Renal cortex interstitium (tissue), 11 donors: Measurements from ENCODE around the gene ENDOV. TPM values are rescaled to one million over a fixed set of nuclear protein-coding genes. Genes with fewer than 3 reads are reported as not detected.
"Not testable (repeated sequence)": the region's sequence is repeated elsewhere in the genome, so short reads cannot be mapped to it uniquely, and the experiment has no call there.

Source experiments
- DNase-seq, 11 donors: peaks; one replicate each; pipeline ENCODE4 v3.0.0-alpha.2; 2013; ENCODE audit warnings: low read depth in 9 of 11, low spot score in 4 of 11; ENCODE audit errors: extremely low read depth in 1 of 11
- polyA plus RNA-seq, 3 donors: library from polyadenylated mRNA; unstranded; fragments of 120-200 nt; gene quantifications; one replicate each; pipeline ENCODE4 v1.2.1, GENCODE V29; 2013; ENCODE audit not compliant: insufficient read length in 3 of 3

Gene ENDOV
- polyA plus RNA-seq, 3 donors = 28.7 to 40.9 (median 34.6) TPM

DNA sequence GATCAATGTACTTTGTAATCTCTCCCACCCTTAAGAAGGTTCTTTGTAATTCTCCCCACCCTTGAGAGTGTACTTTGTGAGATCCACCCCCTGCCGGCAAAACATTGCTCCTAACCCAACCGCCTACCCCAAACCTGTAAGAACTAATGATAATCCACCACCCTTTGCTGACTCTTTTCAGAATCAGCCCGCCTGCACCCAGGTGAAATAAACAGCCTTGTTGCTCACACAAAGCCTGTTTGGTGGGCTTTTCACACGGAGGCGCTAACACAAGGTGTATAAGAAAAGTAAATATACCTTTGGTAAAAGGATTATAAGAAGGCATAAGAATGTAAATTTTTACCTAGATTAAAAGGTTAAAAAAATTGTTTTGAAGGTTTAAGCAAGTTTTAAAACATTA lies 7.0 kb upstream of the ENDOV start:
- not testable (repeated sequence) for DNase-seq

DNA sequence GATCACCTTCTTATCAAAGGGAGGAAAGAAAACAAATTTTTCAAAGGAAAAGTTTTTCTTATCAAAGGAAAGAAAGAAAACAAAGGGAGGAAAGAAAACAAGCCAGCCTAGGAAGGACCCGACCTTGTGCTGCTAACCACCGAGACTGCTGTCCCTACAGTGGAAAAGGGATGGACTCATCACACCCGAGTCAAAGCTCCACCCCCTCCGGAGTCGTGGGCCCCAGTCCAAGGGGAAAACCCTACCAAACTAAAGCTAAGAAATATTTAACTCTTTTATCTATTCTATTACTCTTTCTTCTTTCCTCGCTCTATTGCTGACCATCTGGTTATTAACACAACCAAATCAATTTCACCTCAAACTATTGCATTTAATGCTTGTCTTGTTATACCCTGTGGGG lies 6.1 kb upstream of the ENDOV start:
- DNase-seq = no peak

- DNase-seq = no peak
Measured at GRCh38 chr17:80409626-80410025, 5.3 kb upstream of the ENDOV start.

DNA sequence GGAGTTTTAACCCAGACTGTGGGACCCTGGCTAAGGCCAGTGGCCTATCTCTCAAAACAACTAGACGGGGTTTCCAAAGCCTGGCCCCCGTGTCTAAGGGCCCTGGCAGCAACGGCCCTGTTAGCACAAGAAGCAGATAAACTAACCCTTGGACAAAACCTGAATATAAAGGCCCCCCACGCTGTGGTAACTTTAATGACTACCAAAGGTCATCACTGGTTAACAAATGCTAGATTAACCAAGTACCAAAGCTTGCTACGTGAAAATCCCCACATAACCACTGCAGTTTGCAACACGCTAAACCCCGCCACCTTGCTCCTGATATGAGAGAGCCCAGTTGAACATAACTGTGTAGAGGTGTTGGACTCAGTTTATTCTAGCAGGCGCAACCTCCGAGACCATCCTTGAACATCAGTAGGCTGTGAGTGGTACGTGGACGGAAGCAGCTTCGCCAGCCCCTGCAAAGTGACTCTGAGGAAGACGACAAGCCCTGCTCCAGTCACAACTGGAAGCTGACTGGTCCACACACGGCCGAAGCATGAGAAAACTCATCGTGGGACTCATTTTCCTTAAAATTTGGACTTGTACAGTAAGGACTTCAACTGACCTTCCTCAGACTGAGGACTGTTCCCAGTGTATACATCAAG lies 4.4 kb upstream of the ENDOV start:
- DNase-seq = not testable (repeated sequence)

DNA sequence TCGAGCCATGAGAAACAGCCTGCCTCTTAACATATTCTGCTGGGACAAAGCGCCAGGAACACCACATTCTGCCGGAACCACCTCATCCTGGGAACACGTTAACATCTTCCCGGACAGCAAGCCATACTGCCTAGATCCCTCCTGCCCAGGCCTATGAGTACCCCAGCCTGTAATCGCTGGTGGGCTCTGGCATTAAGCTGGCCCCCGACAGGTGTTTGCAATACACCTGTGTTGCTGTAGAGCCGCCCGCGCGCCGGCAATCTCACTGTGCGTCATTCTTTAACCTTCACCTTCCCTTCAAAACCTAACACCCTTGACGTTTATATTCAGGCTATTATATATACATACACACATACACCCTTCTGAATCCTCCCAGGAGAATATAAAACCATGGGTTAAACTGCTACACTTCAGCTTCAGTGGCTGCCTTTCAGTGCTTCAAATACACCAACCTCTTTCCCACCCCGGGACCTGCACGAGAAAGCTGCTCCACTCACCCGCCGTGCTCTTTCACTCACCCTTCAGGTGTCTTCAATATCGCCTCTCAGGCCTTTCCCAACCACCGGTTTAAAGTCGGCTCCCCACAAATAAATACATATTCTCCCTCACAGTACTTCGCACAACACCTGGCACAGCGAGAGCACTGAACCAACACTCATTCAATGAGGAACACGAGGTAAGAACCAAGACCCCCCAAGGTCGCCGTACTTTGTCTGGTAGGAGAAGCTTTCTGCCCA lies 1.0 kb upstream of the ENDOV start:
- DNase-seq = no peak

DNA sequence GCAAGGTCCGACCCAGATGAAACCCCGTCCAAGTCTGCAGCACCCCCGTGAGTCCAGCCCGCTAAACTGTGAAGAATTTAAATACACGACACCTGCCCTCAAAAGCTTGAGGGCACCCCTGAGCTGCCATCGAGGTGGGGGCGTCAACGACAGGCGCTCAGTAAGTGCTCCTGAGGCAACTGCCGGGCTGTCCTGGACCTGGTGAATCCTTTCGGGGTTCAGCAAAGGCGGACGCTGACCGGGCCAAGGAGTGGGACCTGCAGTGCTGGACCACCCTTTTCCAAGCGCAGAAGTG lies 512 bp upstream of the ENDOV start:
- peak in 1 of 11 donors; percentile 10 for DNase-seq

- DNase-seq = no peak
Measured at GRCh38 chr17:80415626-80416137, 715 bp downstream of the ENDOV start.

DNA sequence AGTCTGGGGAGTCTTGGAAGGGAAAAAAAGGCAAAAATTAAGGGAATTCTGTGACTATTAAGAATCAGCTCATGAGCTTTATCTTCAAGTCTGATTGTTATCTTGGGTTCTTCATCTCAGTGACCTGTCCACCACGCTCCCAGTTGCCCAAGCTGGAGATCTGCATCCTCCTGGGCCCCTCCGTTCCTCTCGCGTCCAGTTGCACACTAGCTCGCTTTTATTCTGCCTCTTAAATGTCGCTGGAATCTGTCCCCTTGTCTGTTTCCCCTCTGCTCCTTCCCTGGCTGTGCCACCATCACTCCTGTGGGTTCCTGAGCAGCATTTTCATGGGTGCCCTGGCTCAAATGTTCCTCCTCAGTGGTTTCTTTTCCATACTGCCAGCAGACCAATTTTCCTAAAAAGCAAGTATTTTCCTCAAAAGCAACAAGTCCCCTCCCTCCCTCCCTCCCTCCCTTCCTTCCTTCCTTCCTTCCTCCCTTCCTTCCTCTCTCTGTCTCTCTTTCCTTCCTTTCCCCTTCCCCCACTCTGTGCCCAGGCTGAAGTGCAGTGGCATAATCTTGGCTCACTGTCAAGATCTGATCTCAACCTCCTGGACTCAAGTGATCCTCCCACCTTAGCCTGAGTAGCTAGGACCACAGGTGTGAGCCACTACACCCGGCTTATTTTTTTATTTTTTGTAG lies 1.4 kb downstream of the ENDOV start:
- DNase-seq = no peak

GRCh38 chr17:80416940-80417293 lies 1.9 kb downstream of the ENDOV start:
- DNase-seq = no peak

DNA sequence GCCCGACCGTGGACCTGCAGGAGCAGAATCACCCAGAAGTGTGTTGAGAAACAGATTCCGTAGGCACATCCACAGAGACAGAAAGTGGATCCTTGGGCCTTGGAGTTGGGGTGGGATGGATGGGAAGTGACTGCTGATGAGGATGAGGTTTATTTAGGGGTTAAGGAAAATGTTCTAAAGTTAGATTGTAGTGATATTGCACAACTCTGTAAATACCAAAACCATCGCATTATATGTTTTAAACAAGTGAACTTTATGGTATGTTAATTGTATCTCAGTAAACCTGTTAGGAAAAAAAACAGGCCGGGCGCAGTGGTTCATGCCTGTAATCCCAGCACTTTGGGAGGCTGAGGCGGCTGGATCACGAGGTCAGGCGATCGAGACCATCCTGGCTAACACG lies 3.6 kb downstream of the ENDOV start:
- DNase-seq = no peak

DNA sequence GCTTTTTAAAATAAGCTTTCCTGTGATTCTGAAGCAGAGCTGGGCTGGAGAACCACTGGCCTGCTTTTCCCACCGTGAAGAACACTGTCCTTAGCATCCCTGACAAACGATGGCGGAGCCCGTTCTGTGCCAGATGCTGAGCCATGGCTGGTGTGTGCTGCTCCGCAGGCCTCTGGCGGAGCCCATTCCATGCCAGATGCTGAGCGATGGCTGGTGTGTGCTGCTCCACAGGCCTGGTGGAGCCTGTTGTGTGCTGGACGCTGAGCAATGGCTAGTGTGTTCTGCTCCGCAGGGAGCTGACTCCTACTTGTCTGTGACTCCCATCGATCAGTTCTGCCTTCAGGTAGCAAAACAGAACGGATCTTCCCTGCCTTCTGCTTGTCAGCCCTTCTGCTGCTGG lies 4.3 kb downstream of the ENDOV start:
- no peak for DNase-seq

- no peak for DNase-seq
Measured at GRCh38 chr17:80421381-80422090, 6.6 kb downstream of the ENDOV start.

DNA sequence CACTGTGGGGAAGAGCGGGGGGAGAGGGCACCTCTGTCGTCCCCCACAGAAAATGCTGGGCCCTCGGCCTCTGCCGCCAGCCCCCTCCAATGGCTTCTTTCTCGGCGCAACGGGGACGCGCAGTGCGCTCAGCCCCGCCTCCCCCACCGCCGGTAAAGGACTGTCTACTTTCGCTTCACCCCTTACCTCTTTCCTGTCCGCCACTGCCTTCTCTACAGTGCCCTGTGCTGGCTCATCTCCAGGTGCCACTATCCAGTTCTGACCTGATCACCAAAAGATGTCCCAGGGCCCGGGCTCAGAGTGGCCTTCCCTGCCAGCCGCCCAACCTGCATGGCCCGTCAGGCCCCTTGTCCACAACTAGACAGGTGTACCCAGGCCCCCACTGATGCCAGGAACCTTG lies 7.3 kb downstream of the ENDOV start:
- no peak for DNase-seq

GRCh38 chr17:80422981-80423380 lies 8.0 kb downstream of the ENDOV start:
- DNase-seq = no peak

- DNase-seq = no peak
Measured at GRCh38 chr17:80423536-80424225, 8.7 kb downstream of the ENDOV start.

DNA sequence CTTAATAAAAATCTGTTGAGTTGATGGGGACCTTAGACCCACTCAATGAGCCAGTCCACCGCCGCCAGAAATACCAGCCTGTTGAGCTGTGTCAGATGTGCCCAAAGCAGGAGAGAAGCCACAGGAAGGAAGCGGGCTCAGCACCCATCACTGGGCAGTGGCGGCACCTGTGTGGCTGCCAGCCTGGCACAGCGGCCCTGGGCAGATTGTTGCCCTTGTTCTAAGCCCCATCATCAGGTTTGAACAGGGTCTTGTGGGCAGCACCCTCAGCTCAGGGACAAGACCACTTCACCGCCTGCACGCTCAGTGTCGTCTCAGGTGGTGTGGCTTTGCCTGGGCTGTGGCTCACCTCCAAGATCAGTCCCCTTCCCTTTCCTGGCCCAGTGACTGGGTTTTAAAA lies 9.3 kb downstream of the ENDOV start:
- DNase-seq = no peak

GRCh38 chr17:80424878-80425765 lies 10.2 kb downstream of the ENDOV start:
- DNase-seq = no peak

DNA sequence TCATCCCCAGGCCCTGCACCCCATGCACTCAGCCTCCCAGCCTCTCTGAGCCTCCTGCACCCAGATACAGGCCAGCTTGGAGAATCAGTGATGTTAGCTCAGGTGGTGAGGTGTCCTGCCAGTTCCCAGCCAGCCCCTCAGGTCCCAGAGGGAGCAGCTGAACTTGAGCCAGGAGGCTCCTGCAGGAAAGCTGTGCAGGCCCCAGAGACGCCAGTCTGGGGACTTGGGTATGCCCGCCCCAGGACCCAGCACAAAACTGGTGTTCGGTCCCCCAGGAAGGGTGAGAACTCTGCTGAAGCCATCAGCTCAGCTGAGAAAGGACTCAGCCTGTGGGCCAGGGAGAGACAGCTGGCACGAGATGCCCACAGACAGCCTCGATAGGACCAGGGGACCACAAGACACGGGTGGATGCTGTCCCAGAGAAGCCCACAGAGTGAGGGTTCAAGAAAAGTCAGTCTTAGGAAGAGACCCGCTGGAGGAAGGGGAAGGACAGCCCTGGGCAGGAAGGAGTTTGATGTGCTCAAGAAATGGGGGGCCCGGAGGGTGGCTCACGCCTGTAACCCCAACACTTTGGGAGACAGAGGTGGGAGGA lies 11.0 kb downstream of the ENDOV start:
- DNase-seq = no peak
